Measurements from ENCODE around the gene PLXNC1. TPM values are rescaled to one million over a fixed set of nuclear protein-coding genes. Genes with fewer than 3 reads are reported as not detected.

The PLXNC1 gene
- total and polyA plus RNA-seq, 2 of the 8 experiments (the other 6 are each of a cell fraction or from before 2014, with no cell fraction given) = 0.83 to 2.0 TPM

GRCh38 chr12:94254270-94254669 is 105.9 kb downstream of the PLXNC1 start:
- 85% methylated on average over 4 of the region's 4 CpGs; no CpG with 5 or more reads in 1 of the 2 experiments for WGBS, 2 experiments (ENCODE audit: extremely low coverage in 1 of 2, insufficient coverage in 1 of 2, insufficient read length in 1 of 2, insufficient replicate concordance in 2 of 2, low coverage in 1 of 2, low lambda C conversion rate in 2 of 2, missing lambda C conversion rate in 1 of 2)
- H2BK5ac ChIP-seq (ENCODE audit: low read depth, low read length) = no peak overlapping the region
- no peaks in the 10 kb centered on the region for H3K79me1 ChIP-seq (ENCODE audit: low read depth, low read length)
- peak overlapping the region; percentile 84; the same call in 1 of the 2 replicates for H2AFZ ChIP-seq (ENCODE audit: low read length)
- H3K18ac ChIP-seq (ENCODE audit: extremely low read depth, low read length) = no peak overlapping the region; the same call in 1 of the 2 replicates
- TF ChIP-seq CBX5 (IDR thresholded peaks at IDR 0.05; ENCODE audit: low read depth, low read length) = no peak
- no peak for TF ChIP-seq RXRA (IDR thresholded peaks at IDR 0.05; ENCODE audit: insufficient read depth, low read depth, low read length)
- TF ChIP-seq JUND (IDR thresholded peaks at IDR 0.05; ENCODE audit: low read length) = no peak
- TF ChIP-seq SIN3A (conservative IDR thresholded peaks at IDR 0.05 in 1 of 2, IDR thresholded peaks at IDR 0.05 in 1 of 2; ENCODE audit: low read depth in 1 of 2, low read length in 2 of 2) = no peak
- no peak for TF ChIP-seq CTBP2 (IDR thresholded peaks at IDR 0.05; ENCODE audit: borderline replicate concordance, insufficient read depth, insufficient read length, low read length)
- no peak for TF ChIP-seq CTCF (IDR thresholded peaks at IDR 0.05; ENCODE audit: control extremely low read depth in 1 of 3, insufficient read depth in 1 of 3, low read depth in 1 of 3, low read length in 3 of 3)
- TF ChIP-seq CHD2 (IDR thresholded peaks at IDR 0.05; ENCODE audit: low read length) = no peak
- TF ChIP-seq RNF2 (IDR thresholded peaks at IDR 0.05; ENCODE audit: borderline replicate concordance, low read depth, low read length, missing control alignments, poor library complexity, severe bottlenecking) = no peak
- TF ChIP-seq CREB1 (IDR thresholded peaks at IDR 0.05) = no peak
- no peak for TF ChIP-seq MAFK (IDR thresholded peaks at IDR 0.05; ENCODE audit: low read depth, low read length)
- no peak overlapping the region for H3K4me3 ChIP-seq (ENCODE audit: extremely low read depth in 1 of 4, insufficient read depth in 2 of 4, low read depth in 3 of 4, low read length in 4 of 4)
- H4K8ac ChIP-seq (ENCODE audit: extremely low read depth, insufficient read depth, low read length) = peak overlapping the region; percentile 75; the same call in 1 of the 2 replicates
- H3K4me1 ChIP-seq (replicated peaks in 1 of 4; ENCODE audit: control insufficient read depth in 3 of 4, insufficient read depth in 4 of 4, low read length in 3 of 4) = peaks cover 0 to 8% (median under 1%) of the 10 kb centered on the region in 4 experiments; a peak in 3 of 7 replicates
- no peak overlapping the region for H3K4ac ChIP-seq (replicated peaks; ENCODE audit: insufficient read length, low read depth, low read length)
- H3K56ac ChIP-seq (replicated peaks; ENCODE audit: insufficient read length, low read depth, low read length) = no peak overlapping the region
- no peak overlapping the region for H2BK120ac ChIP-seq (replicated peaks; ENCODE audit: low read depth, low read length)
- H2AK5ac ChIP-seq (ENCODE audit: low read depth, low read length) = no peak overlapping the region
- no peaks in the 10 kb centered on the region for H4K20me1 ChIP-seq (replicated peaks in 1 of 2; ENCODE audit: control insufficient read depth in 1 of 2, insufficient read depth in 2 of 2, low read length in 2 of 2)
- no peaks in the 10 kb centered on the region; a peak in 1 of 8 replicates for H3K36me3 ChIP-seq (ENCODE audit: control insufficient read depth in 2 of 4, insufficient read depth in 4 of 4, low read length in 3 of 4)
- DNase-seq (ENCODE audit: low read depth in 1 of 2, low spot score in 2 of 2) = no peak
- no peak overlapping the region for H3K4me2 ChIP-seq (ENCODE audit: insufficient read depth in 1 of 2, low read depth in 2 of 2, low read length in 2 of 2)
- no peak overlapping the region for H2BK15ac ChIP-seq (ENCODE audit: low read length)
- no peak overlapping the region for H2BK12ac ChIP-seq (ENCODE audit: low read depth, low read length)
- H4K91ac ChIP-seq (replicated peaks; ENCODE audit: insufficient read length, low read length) = no peak overlapping the region
- peak overlapping the region; percentile 41 for H4K5ac ChIP-seq (ENCODE audit: insufficient read length, low read depth, low read length)
- no peak overlapping the region for H3K9ac ChIP-seq (replicated peaks in 1 of 4; ENCODE audit: extremely low read depth in 1 of 4, low read depth in 3 of 4, low read length in 3 of 4)
- no peaks in the 10 kb centered on the region for H3K79me2 ChIP-seq (ENCODE audit: control insufficient read depth in 1 of 2, insufficient read depth in 2 of 2, low read length in 2 of 2)
- no peaks in the 10 kb centered on the region for H3K23me2 ChIP-seq (ENCODE audit: low read depth, low read length)
- H3K23ac ChIP-seq (ENCODE audit: insufficient read length) = no peak overlapping the region
- no peak overlapping the region for H3K27ac ChIP-seq (ENCODE audit: low read depth, low read length)
- H3K14ac ChIP-seq (ENCODE audit: insufficient read length) = no peak overlapping the region
- FAIRE-seq = no peak
- H2BK20ac ChIP-seq (ENCODE audit: low read length) = no peak overlapping the region
- POLR2A ChIA-PET (ENCODE audit: partially characterized antibody) = interaction anchor here (1.5 to 1.9 kb wide), 2 partner anchors 8 to 12 kb away, joined by 5 to 12 read pairs; no protein-coding TSS in a partner anchor
- CTCF ChIA-PET (ENCODE audit: partially characterized antibody) = interaction anchor here (0.6 to 1.7 kb wide), 5 partner anchors 36 to 175 kb away, joined by 3 to 5 read pairs (median 3); no protein-coding TSS in a partner anchor
- no peaks in the 10 kb centered on the region for H3K27me3 ChIP-seq (replicated peaks in 1 of 4; ENCODE audit: control insufficient read depth in 3 of 4, extremely low read depth in 1 of 4, insufficient read depth in 3 of 4, low read length in 3 of 4)
- no peaks in the 10 kb centered on the region for H3K9me3 ChIP-seq (ENCODE audit: insufficient read depth in 2 of 2, low read depth in 1 of 2, low read length in 1 of 2)
